Femur (tissue), 1 donor: Measurements from ENCODE around the gene AVPR2.

Experiments used
- DNase-seq: peaks from one replicate; pipeline ENCODE4 v3.0.0-alpha.2; 2017

The AVPR2 gene

DNA sequence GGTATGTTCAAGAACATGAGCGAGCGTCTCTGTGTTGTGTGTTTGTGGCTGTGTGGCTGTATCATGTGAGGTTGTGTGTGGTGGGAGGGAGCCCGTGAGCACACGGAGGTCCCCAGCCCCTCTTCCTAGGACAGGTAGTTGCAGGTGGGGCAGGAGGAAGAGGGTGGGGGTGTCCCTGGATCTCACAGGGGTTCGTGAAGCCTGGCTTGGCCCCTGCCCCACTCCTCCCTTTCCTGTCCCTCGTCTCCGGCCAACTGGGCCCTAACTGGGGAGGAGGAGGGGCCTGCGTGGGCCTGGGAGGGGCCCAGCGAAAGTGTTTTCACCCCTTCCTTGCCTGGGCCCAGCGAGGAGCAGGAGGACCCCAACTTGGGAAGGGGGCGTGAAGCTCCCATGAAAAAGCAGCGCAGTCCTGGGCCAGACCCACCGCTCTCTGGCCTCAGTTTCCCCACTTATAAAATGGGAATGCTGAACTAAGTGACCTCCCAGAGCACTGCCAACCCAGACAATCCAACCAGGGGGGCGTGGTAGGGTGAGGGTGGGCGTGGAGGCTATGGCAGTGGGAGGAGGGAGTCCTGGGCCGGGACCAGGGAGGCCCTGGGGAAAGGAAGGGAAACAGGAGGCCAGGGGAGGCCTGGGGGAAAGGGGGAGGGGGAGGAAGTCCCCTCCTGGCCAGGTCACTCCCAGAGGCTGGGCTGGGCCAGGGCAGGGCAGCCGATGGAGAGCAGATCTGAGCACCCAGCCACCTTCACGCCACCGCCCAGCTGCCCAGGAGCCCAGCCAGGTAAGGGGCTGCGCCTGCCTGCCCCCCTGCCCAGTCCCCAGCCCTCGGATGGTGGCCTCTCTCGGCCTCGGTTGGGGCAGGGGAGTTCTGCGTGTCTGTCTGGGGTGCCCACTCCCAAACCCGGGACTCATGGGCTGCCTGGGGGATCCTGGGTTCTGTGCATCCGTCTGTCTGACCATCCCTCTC is at the start of gene AVPR2:
AVPR2 (plus strand) TSS at position 683 of the 967 bp plus-strand sequence. CDS start 473 bp downstream, outside the sequence.
- peak; percentile 20 for DNase-seq

DNA sequence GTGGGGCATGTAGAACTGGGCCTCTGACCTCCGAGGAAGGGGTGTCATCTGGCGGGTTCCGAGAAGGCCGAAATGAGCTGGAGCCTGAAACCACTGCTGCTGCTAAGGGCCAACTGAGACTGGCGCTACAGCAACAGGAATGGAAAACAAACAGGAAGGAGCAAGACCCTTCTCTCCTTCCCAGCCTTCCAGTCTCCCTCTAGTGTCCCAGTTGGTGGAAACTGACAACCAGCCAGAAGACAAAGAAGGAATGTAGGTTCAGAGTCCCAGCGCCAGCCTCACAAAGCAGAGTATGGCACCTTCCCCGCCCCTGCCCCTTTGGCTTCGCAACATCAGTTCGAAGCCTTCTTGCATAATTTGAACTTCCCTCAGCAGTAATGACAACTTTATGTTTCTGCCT is 49.8 kb upstream of the AVPR2 start:
- no peak for DNase-seq

DNA sequence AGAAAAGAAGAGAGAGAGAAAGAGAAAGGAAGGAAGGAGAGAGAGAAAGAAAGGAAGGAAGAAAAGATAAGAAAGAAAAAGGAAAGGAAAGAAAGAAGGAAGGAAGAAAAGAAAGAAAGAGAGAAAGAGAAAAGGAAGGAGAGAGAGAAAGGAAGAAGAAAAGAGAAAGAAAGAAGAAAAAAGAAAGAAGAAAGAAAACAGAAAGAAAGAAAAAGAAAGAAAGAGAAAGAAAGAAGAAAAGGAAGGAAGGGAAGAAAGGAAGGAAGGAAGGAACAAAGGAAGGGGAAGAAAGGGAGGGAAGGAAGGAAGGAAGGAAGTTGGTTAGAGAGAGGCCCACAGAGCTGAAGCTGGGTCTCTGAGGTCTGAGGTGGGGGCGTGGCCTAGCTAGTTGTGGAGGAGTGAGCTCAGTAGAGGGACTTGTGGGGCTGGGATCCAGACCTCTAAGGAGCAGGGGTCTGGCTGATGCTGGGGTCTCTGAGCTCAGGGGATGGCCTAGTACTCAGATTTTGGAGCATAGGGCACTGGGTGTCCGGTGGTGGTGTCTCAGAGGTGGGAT is 47.0 kb upstream of the AVPR2 start:
- DNase-seq, result no peak

DNA sequence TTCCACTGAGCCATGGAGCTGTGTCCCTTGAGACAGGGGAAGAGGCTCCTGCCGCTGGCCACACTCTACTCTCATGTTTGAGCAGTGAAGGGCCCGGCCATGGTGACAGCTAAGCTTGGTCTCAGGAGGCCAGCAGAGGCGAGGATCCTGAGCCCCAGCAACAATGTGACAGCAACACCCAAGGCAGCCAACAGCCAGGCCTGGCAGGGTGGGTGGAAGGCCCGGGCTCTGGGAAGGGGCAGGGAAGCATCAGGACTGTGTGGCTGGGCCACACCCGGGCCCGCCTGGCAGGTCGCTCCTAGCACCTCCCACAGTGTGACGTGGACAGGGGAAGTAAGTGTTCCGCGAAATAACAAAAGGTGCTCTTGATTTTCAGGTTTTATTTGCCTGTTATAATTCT is 43.3 kb upstream of the AVPR2 start:
- DNase-seq, result no peak

DNA sequence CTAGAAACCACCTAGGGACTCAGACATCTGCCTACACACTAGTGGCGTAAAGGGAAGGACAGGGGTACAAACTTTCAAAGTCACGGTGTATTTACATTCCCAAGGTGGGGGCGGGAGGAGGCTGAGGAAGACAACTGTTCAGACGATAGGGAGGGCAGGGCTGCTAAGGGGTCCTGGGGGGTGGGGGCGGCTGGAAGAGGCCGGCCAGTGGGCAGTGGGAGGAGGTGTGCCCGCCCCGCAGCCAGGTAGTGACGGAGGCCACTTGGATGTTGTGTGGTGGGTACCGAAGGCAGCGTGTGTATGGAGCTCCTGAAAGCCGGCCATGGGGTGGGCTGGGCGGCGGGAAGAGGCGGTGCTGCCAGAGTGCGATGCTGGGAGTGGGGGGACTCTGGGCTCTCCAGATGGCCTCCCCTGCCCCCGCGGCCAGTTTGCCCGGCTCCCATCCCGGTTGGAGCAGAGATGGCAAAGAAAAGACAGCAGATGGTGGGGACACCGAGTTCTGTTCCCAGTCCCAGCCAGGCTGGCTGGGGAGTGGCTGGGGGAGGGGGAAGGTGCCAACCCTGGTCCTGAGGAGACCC is 42.7 kb upstream of the AVPR2 start:
- DNase-seq, result peak; percentile 6

DNA sequence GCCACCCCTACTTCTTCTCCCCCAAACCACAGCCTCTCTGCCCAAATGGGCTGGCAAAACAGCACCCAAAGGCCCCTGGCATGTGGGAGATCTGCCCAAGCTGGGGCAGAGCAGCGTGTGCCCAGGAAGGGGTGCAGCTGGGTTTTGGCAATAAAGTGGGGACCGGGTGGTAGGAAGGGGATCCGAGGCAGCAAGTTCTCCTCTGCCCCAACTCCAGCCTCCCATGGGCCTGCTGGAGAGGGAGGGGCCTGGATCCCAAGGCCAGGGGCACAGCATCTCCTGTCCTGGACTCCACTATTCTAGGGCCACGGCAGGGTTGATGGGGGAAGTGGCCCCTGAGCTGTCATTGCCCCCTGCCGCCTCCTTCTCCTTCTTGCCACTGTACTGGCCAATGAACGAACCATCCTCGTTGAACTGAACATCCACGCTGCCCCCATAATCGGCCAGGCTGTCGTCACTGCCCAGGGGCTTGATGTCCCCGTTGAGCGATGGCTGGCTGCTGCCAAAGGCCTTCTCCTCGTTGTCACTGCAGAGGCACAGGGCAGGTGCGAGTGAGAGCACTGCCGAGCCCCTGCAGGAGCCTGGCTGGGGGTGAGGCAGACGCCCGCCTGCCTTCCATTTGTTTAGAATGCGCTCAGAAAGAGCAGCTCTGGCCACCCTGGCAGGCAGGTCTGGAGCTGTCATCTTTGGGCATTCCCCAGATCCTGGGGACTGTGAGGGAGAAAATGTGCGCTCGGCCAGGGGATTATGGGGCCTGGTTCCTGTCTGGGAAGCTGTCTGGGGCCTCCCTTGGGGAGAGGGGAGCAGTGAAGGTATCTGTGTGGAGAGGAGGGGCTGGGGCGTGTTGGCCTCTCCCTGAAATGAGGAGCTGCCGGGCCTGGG is 41.9 kb upstream of the AVPR2 start:
- DNase-seq, result peak; percentile 8

DNA sequence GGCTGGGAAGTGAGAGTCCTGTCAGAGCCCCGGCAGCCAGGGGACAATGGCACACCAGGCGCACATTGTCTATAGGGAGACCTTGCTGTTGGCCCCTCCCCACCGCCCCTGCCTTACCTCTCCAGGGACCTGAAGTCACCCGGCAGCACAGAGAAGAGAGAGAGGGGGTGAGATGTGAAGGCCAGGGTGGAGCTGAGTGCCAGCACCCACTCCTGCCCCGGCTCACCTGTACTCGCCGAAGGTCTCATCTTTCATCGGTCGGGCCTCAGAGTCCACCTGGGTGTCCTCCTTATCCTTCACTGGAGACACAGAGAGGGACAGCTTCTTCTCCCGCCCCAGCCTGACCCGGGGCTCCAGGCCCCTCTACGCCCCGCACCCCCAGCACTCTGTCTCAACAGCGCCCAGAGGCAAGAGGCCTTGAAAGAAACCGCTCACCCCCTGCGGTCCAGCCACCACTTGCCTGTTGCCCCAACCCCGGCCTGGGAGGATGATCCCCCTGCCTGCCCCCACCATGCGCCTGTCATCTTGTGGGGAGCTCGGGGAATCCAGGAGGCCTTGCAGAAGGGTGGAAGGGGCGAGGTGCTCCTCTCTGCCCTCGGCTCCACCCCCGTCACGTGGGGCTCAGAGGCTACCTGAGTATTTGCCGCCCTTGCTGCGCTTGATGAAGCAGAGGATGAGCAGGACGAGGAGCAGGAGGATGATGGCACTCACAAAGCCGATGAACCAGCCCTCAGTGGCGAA is 41.1 kb upstream of the AVPR2 start:
- DNase-seq, result peak; percentile 3

DNA sequence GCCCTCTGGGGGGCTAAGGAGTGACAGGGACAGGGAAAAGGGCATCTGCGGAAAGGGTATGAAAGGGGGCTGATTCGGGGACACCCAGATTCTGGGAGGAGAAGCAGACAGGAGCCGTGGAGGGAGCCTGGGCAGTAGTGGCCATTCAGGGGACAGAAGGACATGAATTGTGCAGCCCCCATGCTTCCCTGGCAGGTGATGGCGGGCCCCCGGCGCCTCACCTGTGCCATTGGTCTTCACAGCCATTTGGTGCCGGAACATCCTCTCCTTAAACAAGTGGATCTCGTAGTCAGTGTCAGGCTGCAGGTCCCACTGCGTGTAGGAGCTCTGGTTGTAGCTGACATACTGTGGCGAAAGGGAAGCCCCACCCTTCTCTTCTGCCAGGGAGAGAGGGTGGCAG is 40.4 kb upstream of the AVPR2 start:
- DNase-seq, result peak; percentile 4

DNA sequence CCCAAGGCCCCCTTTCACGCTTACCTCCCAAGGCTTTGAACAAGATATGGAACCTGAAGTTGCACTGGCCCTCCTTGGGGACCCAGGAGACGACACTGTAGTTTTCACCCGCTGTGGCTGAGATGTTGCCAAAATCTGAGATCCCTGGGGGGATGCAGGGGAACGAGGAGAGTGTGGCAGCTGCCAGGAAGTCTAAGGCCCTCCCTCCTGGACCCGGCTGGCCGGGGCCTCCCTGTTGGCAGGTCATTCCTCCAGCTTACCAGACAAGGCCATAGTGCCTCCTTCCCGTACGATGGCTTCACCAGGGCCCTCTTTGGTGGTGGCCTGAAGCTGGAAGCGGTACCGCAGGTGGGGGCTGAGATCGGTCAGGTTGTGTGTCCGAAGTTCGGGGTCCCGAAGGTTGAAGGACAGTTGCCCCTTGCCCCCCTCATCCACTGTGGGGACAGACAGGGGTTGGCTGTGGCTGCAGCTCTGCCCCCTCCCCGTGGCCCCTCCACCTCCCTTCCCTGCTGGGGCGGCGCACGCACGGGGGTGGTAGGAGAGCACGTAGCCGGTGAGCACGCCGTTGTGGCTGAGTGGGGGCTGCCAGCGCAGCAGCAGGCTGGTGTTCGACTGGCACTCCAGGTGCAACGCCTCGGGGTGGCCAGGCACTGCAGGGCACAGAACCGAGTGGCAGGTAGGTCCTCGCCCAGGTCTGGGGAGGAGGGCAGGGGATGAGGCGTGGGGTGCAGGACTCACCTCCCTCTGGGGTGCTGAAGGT is 39.7 kb upstream of the AVPR2 start:
- peak; percentile 9 for DNase-seq

DNA sequence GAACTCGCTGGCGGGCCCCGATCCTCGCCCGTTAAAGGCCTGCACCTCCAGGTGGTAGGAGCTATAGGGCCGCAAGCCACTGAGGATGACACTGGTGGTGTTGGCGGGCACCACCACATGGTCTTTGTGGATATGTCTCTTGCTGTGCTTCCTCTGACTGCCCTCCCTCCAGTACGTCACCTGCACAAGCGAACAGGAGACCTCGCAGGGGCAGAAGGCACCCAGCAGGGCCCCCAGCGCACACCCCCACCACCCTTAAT is 39.2 kb upstream of the AVPR2 start:
- no peak for DNase-seq

DNA sequence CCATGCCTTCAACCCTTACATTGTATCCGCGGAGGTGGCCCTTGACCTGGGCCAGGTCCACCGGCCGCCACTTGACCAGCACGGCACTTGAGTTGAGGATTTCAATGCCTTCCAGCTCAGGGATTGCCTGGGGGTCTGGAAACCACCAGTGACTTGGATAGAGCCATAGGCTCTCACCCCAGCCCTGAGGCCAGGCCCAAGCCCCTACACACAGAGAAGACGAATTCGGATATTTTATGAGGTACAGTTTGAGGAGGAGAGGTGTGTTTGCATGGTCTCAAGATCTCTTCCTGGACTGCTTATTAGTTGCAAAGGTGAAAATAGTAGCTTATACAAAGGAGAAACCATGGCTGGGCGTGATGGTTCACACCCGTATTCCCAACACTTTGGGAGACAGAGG is 38.8 kb upstream of the AVPR2 start:
- DNase-seq, result no peak

DNA sequence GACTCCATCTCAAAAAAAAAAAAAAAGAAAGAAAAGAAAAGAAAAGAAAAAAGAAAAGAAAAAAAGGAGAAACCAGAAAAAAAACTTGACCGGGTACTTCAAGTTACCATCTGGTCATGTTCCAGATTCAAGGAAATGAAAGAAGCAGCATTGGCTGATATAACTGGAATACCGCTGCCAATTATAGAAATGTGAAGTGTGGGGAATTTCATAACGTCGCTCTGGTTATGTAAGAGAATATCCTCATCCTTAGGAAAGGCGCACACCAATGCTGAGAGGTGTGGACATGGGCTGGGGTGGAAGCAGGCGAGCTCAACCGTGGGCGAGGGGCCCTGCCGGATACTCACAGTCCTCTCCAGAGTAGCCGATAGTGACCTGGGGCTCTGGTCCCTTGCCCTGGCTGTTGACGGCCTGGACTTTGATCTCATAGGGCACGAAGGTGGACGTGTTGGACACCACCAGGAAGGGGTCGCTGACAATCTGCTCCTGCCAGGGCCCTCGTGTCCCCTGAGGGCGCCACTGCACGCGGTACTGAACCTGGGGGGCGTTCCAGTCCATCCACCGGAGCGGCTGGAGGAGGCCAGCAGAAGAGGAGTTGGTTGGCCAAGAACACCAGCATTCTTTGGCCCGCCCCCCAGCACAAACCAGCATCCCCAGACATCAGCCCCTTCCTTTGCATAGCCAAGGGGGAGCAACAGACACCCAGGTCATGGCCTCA is 38.0 kb upstream of the AVPR2 start:
- DNase-seq, result peak; percentile 8

DNA sequence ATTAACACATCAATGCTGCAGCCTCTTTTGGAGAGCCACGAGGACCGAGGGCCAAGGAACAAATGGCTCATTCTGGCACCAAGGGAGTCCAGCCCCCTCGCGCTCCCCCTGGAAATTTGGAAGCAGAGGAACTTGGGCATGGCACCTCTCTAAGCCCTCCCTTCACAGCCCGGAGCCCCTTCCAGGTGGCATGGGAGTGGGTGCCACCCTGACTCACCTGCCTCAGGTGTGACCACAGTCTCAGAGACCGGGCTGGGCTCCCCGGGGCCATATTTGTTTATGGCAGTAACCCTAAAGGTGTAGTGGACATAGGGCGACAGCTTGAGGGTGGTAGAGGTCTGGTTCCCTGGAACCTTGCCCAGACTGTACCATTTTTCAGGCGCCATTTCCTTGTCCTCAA is 37.3 kb upstream of the AVPR2 start:
- DNase-seq, result peak; percentile 2

DNA sequence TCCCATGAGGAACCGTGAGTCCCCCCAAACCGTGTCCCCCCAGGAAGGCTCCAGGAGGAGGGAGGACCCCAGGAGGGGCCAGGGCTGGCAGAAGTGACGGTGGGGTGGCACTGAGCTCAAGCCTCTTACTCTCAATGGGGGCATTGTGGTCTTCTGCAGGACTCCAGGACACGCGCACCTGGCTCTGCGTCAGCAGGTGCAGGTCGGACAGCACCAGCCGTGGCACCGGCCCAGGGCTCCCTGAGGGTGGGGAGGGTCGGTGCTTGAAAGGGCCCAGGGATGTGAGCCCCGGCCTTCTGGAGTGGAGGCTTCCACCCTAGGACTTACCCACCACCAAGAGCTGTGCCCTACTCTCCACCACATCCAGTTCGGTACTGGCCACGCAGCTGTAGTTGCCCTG is 36.8 kb upstream of the AVPR2 start:
- peak; percentile 10 for DNase-seq

DNA sequence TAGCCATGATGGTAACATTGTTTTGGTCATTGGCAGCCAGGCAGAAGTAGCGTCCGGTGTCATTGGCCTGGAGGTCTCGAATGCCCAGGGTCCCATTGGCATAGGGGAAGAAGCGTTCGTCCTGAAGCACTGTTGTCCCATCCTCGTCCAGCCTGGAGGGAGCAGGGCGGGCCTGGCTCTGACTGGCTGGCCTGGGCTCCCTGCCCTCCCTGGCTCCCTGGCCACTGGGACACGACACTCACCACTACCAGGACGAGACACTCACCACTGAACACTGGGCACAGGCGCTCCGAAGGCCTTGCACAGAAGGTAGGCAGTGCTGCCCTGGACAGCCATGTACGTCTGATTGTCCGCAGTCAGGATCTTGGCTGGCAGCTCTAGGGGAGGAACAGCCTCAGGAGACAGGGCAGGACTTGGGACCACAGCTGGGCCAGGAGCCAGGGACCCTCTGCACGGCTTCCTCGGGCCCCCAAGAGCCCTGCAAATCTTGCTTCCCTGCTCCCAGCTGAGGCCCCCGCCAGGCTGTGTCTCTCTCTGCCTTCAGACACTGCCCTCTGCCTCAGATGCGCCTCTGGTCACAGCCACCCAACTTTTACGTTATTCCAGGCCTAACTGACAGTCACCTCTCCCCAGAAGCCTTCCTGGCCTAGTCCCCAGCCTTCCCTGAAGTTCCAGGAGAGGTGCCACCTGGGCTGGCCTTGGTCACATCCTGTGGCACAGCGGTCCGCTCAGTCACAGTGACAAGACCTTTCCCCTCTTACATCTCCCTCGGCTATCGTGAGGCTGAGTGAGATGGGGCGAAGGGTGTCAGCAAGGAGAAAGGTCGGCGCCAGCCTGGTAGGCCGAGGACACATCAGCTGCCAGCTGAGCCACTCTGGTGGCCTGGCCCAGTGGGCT is 35.6 kb upstream of the AVPR2 start:
- peak; percentile 7 for DNase-seq

DNA sequence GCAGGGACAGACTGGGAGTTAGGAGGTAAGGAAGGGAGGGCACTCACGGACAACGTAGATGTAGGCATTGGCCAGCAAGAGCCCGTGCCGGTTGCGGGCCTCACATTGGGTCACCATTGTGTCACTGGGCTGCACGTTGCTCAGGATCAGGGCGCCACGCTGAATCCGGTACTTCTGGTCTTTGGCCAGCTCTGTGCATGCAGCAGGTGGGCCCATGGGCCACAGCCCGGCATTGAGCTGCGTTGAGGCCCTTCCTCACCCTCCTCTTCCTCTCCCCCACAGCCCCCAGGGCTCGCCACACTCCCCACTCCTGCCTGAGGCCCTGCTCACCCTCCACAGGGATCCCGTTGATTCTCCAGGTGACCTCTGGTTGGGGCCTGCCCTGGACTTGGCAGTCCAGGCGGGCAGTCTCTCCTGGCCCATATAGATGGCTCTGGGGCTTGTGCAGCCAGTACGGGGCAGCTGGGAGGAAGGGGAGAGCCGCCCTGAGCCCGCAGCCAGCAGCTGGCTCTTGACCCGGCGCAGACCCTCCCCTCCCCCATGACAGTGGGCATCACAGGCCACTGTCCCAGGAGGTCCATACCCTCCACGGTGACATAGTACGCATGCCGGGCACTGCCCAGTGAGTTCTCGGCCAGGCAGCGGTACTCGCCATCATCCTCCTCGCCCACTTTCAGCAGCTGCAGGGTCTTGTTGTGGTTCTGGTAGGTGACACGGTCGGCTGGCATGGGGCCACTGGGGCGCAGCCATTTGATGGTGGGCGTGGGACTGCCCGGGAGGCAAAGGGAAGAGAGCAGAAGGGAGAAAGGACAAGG is 34.8 kb upstream of the AVPR2 start:
- peak; percentile 5 for DNase-seq

DNA sequence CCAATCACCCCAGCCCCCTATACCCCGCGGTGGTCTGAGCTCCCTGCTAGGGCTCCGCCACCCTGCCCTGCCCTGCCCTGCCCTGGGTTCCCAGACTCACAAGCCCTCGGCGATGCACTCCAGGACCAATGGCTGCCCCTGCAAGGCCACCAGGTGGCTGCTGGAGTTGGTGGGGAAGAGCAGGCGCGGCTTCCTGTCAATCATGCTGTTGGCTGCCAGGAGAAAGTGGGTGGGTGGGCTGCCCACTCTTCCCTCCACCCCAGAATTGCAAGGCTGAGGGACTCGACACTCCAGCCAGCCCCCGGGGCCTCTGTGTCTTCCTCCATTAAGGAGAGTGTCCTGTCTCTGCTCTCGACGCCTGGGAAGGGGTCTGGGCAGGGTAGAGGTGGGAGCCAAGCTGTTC is 34.2 kb upstream of the AVPR2 start:
- DNase-seq, result peak; percentile 9

DNA sequence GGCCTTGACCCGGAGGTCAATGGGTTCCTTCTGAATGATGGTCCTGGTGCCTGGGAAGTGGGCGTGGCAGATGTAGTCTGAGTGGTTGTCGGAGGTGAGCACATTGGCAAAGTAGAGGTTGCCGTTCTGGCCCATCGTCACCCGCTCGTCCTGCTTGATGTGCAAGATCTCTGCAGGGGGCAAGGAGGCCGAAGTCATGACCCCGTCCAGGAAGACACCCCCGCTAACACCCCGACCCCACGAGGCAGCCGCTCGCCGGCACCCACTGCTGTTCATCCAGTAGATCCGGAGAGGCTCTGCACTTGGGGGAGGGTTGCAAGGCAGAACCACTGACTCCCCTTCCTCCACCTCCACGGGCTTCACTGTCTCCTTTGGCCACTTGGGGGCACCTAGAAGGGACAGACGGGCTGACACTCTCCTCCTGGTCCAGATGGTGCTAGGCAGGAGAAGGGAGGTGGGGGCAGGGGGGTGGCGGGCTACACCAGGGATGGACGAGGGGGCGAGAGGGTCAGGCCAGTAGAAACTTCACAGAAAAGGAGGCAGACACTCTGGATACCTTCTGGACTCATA is 33.6 kb upstream of the AVPR2 start:
- peak; percentile 6 for DNase-seq

DNA sequence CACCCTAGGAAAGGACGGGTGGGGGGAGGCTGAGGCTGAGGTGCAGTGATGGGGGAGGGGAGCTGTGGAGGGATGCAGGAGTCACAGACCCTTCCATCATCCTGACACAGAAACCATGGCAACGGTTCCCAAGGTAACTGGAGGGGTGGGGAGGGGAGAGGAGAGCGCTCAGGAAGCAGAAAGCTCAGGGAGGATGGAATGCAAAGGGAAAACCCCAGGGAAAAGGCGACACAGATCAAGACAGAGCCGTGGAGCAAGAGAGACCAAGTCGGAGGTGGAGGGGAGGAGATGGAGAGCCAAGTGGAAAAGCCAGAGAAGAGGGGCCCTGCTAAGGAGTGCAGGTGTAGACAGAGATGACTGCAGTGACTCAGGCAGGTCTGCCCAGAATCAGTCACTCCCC is 33.0 kb upstream of the AVPR2 start:
- peak; percentile 3 for DNase-seq
